HS-27A (cell line): Measurements from ENCODE around the gene RAB44.

Source experiments
- DNase-seq: peaks from one replicate; pipeline ENCODE4 v3.0.0-alpha.2; 2012; ENCODE audit warnings: low read depth, missing footprints

RAB44 gene

GRCh38 chr6:36753671-36754405 lies 56.2 kb downstream of the RAB44 start:
- no peak for DNase-seq

- DNase-seq, result no peak
These were observed 57.2 kb downstream of the RAB44 start for GRCh38 chr6:36754582-36755434.

GRCh38 chr6:36755435-36756348 lies 58.1 kb downstream of the RAB44 start:
- no peak for DNase-seq

- no peak for DNase-seq
These were observed 59.2 kb downstream of the RAB44 start for GRCh38 chr6:36756786-36757185.

- no peak for DNase-seq
These were observed 59.6 kb downstream of the RAB44 start for GRCh38 chr6:36757206-36757605.

- no peak for DNase-seq
These were observed 60.4 kb downstream of the RAB44 start for GRCh38 chr6:36757943-36758508.

GRCh38 chr6:36758516-36759147 lies 61.0 kb downstream of the RAB44 start:
- no peak for DNase-seq

GRCh38 chr6:36759148-36759759 lies 61.6 kb downstream of the RAB44 start:
- DNase-seq, result peak; percentile 42

GRCh38 chr6:36760685-36761435 lies 63.2 kb downstream of the RAB44 start:
- no peak for DNase-seq

- no peak for DNase-seq
These were observed 64.5 kb downstream of the RAB44 start for GRCh38 chr6:36762123-36762522.

- no peak for DNase-seq
These were observed 67.6 kb downstream of the RAB44 start for GRCh38 chr6:36765190-36765589.

GRCh38 chr6:36765594-36766398 lies 68.2 kb downstream of the RAB44 start:
- peak; percentile 51 for DNase-seq

- DNase-seq, result no peak
These were observed 68.8 kb downstream of the RAB44 start for GRCh38 chr6:36766399-36766945.

- no peak for DNase-seq
These were observed 71.6 kb downstream of the RAB44 start for GRCh38 chr6:36769183-36769675.

- peak; percentile 42 for DNase-seq
These were observed 72.3 kb downstream of the RAB44 start for GRCh38 chr6:36769676-36770499.

- DNase-seq, result no peak
These were observed 73.5 kb downstream of the RAB44 start for GRCh38 chr6:36771145-36771544.

GRCh38 chr6:36772397-36772796 lies 74.8 kb downstream of the RAB44 start:
- no peak for DNase-seq

- DNase-seq, result no peak
These were observed 76.7 kb downstream of the RAB44 start for GRCh38 chr6:36774331-36774730.
